ENCODE measurements around the gene ABCG1.

ABCG1 gene

GRCh38 chr21:42230178-42230577, 11.2 kb downstream of the ABCG1 start:
- no peak for DNase-seq (ENCODE audit: low read depth, low spot score)
- H3K27ac ChIP-seq = no peak overlapping the region

DNA sequence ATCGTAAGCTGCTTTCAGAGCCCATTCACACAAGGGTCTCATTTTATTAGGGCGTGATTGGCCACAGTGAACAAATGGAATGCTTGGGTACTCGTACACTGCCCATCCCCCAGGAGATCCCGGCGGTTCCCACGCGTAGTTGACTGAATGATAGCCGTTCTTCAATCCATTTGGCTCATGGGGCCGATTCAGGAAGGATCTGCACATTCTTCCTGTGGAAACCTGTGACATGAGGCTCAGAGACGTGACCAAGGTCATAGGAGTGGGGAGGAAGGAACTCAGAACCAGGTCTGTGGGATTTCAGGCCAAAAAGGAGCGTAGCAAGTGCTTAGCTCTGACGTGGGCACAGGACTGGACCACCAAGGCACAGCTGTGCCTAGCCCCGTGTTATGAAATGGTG, 11.7 kb downstream of the ABCG1 start:
- peak overlapping the region; percentile 25 for H3K27ac ChIP-seq
- no peak for DNase-seq (ENCODE audit: low read depth, low spot score)

DNA sequence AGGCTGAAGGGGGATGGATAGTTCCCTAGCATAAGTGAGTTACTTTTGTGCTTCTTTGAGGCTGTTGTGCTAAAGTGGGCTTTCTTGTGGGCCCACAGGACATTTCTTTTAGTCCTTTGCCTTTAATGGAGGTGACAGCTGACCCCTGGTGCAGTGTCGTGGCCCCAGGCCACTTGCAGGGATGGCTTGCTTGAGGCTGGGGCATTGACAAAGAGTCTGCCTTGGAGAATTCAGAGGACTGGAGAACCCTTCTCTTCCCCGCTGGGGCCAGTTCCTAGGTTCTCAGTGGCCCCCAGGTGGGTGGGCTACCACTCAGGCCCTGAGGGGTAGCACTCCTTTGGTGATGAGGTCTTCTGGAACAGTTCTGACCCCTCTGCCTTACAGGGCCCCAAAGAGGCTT, 12.8 kb downstream of the ABCG1 start:
- no peak for DNase-seq (ENCODE audit: low read depth, low spot score)
- H3K27ac ChIP-seq = peak overlapping the region; percentile 25

DNA sequence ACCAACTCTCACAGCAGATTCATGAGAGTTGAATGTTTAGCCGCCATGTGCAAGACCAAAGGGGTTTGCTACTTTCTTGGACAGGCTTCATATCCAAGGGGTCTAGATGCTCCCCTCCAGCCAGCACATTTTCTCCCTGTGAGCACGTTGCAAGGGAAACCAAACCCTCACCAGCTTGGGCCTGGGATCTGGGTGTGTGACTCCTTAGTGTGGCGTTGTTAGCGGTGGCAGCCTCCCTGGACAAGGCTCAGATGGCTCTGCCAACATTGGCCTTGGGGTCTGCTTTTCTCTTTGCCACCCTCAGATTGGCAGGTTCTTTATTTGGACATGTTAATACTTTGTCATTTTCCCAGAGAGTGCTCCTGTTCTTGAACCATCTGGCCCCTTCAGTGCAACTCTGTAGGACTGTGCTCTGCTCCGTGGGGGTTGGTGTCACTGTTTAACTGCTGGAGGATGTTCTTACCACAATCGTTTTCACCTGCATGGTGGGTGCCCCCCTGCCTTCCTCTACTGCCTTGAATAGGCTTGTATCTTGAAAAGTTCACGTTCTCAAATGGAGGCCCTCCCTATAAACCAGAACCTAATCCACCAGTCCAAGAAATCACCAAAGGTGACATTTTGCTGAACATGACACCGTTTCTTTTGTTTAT, 13.4 kb downstream of the ABCG1 start:
- peak overlapping the region; percentile 71 for H3K27ac ChIP-seq
- DNase-seq (ENCODE audit: low read depth, low spot score) = no peak

DNA sequence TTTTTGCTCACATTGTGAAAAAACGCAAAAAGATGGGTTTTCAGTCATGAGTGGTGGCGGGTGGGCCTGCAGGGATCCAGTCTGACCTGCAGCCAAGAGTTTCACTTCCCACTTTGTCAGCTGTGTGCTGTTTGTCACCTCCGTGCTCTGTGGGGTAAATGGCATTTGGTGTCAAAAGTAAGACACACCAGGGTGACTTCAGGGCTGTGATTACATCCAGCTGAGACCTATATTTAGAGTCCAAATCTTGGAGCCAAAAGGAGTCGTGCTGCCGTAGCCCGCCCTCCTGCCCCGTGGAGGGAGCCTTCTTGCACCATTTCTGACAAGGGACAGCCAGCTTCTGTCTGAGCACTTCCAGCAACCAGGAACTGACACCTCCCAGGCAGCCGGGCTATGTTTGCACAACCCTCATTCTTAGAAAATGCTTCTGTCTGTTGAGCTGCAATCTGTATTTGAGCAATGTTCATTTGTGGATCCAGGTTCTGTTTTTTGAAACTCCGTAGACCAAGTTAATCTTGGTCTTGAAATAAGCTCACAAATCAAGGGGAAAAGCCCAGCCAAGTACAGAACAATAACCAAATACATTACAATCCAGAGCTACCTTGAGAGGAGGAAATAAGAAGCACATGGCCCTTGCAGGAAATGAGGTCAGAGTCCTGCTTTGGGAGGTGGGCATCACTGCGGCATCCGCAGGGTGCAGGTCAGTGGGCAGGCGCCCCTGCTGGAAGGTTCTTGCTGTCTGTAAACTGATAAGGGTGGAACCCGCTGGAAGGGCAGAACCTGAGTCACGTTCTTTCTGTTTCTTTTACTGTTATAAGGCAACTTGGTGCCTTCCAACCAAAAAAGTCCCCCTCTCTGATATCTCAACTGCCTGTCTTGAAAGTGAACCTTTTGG, 14.4 kb downstream of the ABCG1 start:
- peak overlapping the region; percentile 71 for H3K27ac ChIP-seq
- DNase-seq (ENCODE audit: low read depth, low spot score) = no peak

DNA sequence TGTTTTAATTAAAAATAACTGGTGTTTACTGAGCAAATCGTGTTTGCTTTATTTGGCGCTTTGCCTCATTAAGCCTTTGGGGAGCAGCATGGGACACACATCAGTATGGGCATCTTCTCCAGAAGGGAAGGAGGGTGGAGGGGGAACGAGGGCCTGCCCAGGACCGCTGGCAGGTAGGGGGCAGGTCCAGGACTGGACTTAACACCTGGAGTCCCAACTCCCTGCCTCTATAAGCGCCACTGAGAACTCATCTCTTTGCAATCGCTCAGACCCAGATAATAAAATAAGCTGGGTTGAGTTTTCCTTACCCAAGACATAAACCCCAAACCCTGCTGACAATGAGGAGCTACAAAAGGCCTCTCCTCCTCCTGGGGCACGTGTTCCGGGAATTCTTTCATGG, 15.1 kb downstream of the ABCG1 start:
- no peak for DNase-seq (ENCODE audit: low read depth, low spot score)
- H3K27ac ChIP-seq = peak overlapping the region; percentile 71

- peak overlapping the region; percentile 71 for H3K27ac ChIP-seq
- no peak for DNase-seq (ENCODE audit: low read depth, low spot score)
Observed at GRCh38 chr21:42234464-42235241, 15.7 kb downstream of the ABCG1 start.

DNA sequence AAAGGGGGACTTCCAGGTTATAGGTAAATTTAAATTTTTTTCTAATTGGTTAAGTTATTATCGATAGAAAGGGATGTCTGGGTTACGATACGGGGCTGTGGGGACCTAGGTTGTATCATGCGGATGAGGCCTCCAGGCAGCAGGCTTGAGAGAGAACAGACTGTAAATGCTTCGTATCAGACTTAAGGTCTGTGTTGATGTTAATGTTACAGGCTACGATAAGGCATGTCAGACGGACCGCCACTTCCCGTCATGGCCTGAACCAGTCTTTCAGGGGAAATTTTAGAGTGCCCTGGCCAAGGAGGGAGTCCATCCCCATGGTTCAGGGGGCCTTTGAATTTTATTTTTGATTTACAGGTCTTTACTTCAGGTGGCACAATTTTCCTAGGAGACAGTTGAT, 16.7 kb downstream of the ABCG1 start:
- no peak for DNase-seq (ENCODE audit: low read depth, low spot score)
- H3K27ac ChIP-seq = no peak overlapping the region

- no peak overlapping the region for H3K27ac ChIP-seq
- no peak for DNase-seq (ENCODE audit: low read depth, low spot score)
Observed at GRCh38 chr21:42236014-42236413, 17.1 kb downstream of the ABCG1 start.

- no peak for DNase-seq (ENCODE audit: low read depth, low spot score)
Observed at GRCh38 chr21:42236693-42237092, 17.8 kb downstream of the ABCG1 start.

DNA sequence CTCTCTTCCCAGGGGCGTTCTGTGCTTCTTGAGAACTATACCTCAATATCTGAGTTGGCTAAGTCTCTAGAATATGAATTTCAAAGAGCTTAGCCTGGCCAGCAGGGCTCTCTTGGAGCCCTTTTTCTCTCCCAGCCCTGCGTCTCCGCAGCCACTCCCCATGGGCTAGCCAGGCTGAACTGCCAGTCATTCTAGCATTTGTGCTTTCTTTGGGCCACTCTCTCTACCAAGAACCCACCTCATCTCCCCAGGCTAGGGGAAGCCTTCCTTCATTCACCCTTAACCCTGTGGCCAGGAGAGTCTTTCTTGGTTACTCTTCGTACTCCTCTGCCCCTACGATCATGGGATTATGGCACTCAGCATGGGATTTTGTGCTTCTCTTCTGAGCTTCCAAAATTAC, 18.2 kb downstream of the ABCG1 start:
- H3K27ac ChIP-seq = no peak overlapping the region
- no peak for DNase-seq (ENCODE audit: low read depth, low spot score)

More at GRCh38 chr21:42236693-42237092, 17.8 kb downstream of the ABCG1 start:
- no peak overlapping the region for H3K27ac ChIP-seq

DNA sequence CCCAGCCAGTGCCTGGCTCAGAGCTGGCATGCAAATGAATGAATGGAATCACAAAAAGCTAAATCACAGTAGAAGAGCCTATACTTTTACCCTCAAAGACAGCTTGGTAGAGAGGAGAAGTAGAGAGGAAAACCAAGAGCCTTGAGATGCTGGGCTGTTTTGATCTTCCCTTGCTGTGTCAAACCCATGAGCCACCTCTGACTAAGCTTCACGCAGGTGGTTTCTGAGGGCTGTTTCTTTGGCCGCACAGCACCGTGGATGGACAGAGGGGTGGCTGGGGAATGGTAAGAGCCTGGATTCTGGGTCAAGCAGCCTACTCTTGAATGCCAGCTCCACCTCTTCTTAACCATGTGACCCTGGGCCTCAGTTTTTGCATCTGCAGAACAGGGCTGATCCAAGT, 18.6 kb downstream of the ABCG1 start:
- no peak overlapping the region for H3K27ac ChIP-seq
- DNase-seq (ENCODE audit: low read depth, low spot score) = no peak

DNA sequence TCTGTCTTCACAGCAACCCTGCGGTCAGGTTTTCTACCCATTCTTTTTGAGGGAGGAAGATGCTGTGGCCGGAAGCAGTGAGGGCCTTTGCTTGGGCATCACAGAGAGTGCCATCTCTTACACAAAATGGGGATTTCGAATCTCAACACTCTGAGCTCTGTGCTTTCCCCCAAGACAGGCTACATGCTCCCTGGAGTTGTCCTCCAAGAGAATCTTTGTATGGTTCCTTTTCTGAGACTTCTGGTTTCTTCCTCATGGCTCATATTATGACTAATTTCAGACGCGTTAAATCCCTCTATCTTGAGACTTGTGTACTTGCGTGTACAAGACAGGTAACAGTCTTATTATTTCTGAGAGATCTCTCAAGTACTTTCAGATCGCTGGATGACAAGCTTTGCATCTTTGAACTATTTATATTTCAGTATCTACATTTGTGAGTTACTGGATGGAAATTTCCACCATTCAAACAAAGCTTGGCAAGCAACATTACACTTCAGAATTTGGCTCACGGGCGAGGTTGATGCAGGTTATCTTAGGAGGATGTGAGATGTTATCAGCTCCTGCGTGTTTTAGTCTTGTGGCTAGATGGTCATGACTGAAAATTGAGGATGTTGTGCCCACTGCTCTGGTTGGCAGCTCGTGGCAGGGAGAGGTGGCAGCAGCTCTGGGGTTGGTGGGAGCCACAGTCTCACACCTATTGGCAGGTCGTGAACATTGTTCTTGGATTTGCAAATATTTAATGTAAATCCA, 19.4 kb downstream of the ABCG1 start:
- DNase-seq (ENCODE audit: low read depth, low spot score) = no peak
- H3K27ac ChIP-seq = no peak overlapping the region

DNA sequence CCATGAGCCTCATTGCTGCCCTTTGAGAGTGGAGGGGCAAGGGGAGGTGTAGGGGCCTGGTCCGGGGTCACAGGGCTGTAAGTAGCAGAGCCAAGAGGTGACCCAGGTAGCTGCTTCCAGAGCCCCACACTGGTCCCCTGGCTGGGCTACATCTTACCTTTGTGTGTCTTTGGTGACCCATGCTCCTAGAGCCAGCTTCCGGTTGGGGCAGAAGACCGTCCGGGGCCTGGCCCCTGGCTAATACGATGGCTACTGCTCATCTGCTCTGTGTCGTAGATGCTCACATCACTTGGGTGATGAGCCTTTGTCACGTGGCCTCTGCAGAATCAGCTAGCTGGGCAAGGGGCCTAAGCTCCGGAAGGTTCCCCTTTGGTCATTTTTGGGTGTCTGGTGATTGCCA, 20.6 kb downstream of the ABCG1 start:
- H3K27ac ChIP-seq = no peak overlapping the region
- DNase-seq (ENCODE audit: low read depth, low spot score) = no peak

- DNase-seq (ENCODE audit: low read depth, low spot score) = no peak
- no peak overlapping the region for H3K27ac ChIP-seq
Observed at GRCh38 chr21:42239973-42240372, 21.0 kb downstream of the ABCG1 start.

GRCh38 chr21:42242611-42243010, 23.7 kb downstream of the ABCG1 start:
- no peak for DNase-seq (ENCODE audit: low read depth, low spot score)
- H3K27ac ChIP-seq = no peak overlapping the region

- no peak overlapping the region for H3K27ac ChIP-seq
- DNase-seq (ENCODE audit: low read depth, low spot score) = no peak
Observed at GRCh38 chr21:42243026-42243425, 24.1 kb downstream of the ABCG1 start.

DNA sequence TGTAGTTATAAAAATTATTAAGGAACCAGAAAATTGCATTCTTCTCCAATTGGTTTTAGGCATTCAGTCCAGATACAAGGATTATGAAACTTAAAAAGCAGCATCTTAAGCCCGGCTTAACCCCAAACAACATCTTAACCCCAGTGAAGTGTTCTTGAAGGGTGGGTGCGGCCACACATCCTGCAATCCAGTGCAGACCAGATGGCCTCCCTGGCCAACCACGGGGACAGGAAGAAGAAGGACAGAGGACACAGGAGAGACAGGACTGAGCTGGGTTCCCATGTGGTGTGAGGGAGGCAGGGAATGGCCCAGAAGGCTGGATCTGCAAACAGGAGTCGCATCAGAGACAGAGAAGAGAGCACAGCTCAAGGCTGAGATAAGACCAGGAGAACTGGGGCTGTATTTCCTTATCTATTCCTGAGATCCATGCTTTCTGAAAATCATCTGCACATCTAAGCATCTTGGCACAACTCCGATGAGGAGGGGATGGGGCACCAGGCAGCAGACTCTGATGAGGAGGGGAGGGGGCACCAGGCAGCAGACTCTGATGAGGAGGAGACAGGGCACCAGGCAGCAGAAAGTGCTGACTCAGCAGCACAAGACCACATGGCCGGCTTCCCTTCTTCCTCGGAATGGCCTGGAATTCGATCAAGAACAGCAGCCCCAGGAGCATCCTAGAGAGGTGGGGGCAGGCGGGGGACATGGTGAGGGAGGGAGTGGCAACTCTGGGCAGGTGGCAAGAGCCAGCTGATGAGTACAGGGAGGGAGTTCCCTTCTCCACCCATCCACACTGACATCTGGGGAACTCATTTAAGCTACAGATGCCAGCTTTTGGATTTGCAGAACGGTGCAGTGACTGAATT, 26.6 kb downstream of the ABCG1 start:
- no peak for DNase-seq (ENCODE audit: low read depth, low spot score)
- H3K27ac ChIP-seq = no peak overlapping the region

GRCh38 chr21:42247716-42248115, 28.8 kb downstream of the ABCG1 start:
- H3K27ac ChIP-seq = no peak overlapping the region
- DNase-seq (ENCODE audit: low read depth, low spot score) = no peak
